GM10266 (cell line): ENCODE measurements around the gene KRT35.
"Not testable (repeated sequence)": the region's sequence is repeated elsewhere in the genome, so short reads cannot be mapped to it uniquely, and the experiment has no call there.

Source experiments
- DNase-seq: peaks from one replicate; pipeline ENCODE4 v3.0.0; 2012; ENCODE audit errors: extremely low spot score
- TF ChIP-seq, protein P1 (sequence below): IDR thresholded peaks from 2 replicates; pipeline ENCODE4 v1.5.1; 2012; ENCODE audit warnings: mild to moderate bottlenecking, low read depth; ENCODE audit not compliant: control insufficient read depth, insufficient read depth; ENCODE audit errors: missing control alignments

KRT35 gene

DNA sequence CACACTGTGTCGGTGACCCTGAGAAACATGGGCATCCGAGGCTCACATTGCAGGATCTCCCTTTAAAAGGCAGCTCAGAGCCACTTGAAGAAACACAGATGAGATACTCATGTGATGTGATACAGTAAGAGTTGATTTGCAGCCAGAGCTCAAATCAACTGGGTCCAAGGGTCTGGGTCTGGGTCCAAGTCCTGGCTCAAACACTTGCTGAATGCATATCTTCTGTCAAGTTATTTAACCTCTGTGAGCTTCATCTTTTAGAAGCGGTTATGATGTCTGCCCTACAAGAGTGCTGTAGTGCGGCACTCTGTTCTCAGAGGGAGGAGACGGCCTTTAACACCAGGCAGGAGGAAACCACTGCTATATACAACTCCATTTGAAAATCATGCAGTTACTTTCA lies 46.5 kb downstream of the KRT35 start:
- TF ChIP-seq, protein P1, sequence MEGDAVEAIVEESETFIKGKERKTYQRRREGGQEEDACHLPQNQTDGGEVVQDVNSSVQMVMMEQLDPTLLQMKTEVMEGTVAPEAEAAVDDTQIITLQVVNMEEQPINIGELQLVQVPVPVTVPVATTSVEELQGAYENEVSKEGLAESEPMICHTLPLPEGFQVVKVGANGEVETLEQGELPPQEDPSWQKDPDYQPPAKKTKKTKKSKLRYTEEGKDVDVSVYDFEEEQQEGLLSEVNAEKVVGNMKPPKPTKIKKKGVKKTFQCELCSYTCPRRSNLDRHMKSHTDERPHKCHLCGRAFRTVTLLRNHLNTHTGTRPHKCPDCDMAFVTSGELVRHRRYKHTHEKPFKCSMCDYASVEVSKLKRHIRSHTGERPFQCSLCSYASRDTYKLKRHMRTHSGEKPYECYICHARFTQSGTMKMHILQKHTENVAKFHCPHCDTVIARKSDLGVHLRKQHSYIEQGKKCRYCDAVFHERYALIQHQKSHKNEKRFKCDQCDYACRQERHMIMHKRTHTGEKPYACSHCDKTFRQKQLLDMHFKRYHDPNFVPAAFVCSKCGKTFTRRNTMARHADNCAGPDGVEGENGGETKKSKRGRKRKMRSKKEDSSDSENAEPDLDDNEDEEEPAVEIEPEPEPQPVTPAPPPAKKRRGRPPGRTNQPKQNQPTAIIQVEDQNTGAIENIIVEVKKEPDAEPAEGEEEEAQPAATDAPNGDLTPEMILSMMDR, result no peak
- no peak for DNase-seq

DNA sequence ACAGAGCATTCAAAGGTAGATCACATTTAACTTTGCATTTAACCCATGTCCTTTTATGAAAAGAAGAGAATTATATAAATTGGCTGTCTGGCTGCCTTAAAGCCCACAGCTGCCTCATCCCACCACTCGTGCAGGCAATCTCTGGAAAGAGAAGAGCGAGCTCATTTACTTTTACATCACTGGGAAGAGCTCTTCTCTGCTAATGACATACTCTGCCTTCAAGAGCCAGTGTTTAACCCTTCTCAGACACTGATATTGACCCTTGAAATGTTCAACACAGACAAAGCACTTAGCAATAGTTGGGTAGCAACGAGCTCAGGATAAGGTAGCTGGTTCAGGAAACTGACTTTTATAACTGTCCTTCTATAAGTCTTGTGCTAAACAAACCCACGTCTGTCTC lies 46.9 kb downstream of the KRT35 start:
- TF ChIP-seq, protein P1, result no peak
- no peak for DNase-seq

DNA sequence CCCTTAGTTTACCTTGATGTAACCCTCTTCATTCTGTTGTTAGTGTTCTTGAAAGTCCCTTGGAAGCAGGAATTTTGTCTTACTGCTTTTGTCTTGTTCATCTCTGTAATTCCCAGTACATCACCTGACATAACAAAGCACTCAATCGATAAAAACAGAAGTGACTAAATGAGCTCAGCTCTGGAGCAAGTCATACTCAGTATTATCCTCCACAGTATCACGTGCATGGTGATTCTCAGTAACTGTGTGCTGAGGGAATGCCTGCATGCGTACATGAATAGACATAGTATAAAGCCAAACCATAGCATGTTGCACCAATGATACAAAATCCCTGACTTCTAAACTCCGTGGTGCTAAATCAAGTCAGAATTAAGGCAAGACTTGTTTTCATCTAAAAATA lies 47.4 kb downstream of the KRT35 start:
- no peak for DNase-seq
- TF ChIP-seq, protein P1, result no peak

DNA sequence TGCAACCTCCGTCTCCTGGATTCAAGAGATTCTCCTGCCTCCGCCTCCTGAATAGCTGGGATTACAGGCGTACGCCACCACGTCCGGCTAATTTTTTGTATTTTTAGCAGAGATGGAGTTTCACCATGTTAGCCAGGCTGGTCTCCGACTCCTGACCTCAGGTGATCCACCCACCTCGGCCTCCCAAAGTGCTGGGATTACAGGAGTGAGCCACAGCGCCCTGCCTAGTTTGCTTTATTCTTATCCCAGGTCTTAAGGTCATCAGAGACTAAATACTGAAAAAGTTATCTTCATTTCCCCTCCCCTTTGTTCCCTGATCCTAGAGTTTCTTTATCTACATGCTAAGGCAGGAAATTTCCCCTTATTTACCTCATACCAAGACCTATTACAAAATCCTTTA lies 50.6 kb downstream of the KRT35 start:
- not testable (repeated sequence) for DNase-seq

DNA sequence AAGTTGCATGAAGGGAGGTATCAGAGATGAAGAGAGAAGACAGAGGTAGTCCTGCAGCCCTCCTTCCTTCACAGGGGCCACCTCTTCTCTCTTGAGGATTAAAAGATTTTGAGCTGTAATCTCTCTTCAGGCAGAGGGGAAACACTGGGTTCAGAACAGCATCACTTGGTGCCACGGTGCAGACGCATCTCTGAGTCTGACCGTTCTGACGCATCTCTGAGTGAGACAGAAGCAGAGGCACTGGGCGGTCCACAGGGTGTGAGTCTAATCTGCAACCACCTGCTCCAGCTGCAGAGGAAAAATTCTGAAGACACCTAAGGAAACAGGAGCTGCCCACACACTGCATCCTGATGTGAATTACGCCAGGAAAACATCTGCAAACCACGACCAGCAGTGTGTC lies 51.3 kb downstream of the KRT35 start:
- DNase-seq, result no peak
- TF ChIP-seq, protein P1, result no peak

DNA sequence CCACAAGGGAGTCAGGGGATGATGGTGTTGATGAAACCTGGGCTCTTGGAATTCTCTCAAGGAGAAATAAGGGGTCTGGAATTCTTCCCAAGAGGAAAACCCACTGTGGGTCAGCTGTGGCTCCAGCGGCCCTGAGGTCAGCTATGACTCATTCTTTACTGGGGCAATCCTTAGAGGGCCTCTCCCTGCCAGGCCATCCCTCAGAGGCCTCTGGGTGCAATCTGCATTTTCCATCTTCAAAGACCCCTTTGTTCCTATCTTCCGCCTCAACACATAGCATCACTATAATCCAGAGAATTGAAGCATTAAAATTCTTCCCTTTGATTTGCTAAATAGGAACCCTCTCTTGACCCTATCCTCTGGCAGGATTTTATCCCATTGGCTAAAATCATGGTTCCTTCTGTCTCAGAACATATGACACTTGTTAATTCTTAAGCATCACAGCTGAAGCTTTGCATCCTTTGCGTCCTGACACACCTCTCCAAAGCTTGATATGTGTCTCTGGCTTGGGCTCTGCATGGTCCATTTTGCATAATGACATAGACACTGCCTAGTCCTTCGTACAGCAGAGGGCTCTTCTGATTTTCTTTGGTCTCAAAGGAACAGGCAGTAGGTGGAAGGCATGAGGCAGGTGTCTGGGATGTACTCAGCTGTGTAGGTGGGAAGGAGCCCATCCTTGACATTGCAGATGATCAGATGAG lies 52.2 kb downstream of the KRT35 start:
- TF ChIP-seq, protein P1, result no peak
- no peak for DNase-seq
